ENCODE data around the gene SUSD3. TPM values are rescaled to one million over a fixed set of nuclear protein-coding genes. Genes with fewer than 3 reads are reported as not detected.

SUSD3 gene
- polyA plus RNA-seq, 1 experiment: 1.9 TPM

DNA sequence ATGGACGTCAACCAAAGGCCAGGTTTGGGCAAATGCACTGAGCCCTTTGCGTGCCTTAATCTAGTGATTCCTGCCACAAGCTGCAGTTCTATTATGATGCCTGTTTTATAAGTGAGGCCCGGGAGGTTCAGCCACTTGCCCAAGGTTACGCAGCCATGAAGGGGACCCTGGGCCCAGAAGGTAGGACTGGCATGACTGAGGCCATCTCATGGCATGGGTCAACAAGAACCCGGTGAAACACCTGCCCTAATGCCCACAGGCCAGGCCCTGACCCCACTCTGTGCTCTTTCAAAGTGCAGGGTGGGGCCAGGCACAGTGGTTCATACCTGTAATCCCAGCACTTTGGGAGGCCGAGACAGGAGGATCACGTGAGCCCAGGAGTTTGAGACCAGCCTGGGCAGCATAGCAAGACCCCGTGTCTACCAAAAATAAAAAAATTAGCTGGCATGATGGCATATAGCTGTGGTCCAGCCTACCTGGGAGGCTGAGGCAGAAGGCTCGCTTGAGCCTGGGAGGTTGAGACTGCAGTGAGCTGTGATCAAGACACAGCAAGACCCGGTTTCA lies 66.9 kb downstream of the SUSD3 start:
- ChIA-PET CTCF (interaction anchor here (1.0 kb wide), 1 partner anchor 13 kb away, joined by 3 read pairs; no protein-coding TSS in a partner anchor), POLR2A (no interaction called here)
- DNase-seq (ENCODE audit: low read depth): no peak
- TF ChIP-seq, protein P1, sequence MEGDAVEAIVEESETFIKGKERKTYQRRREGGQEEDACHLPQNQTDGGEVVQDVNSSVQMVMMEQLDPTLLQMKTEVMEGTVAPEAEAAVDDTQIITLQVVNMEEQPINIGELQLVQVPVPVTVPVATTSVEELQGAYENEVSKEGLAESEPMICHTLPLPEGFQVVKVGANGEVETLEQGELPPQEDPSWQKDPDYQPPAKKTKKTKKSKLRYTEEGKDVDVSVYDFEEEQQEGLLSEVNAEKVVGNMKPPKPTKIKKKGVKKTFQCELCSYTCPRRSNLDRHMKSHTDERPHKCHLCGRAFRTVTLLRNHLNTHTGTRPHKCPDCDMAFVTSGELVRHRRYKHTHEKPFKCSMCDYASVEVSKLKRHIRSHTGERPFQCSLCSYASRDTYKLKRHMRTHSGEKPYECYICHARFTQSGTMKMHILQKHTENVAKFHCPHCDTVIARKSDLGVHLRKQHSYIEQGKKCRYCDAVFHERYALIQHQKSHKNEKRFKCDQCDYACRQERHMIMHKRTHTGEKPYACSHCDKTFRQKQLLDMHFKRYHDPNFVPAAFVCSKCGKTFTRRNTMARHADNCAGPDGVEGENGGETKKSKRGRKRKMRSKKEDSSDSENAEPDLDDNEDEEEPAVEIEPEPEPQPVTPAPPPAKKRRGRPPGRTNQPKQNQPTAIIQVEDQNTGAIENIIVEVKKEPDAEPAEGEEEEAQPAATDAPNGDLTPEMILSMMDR (IDR thresholded peaks at IDR 0.05; ENCODE audit: insufficient read depth, low read depth, low read length): no peak
- no peak overlapping the region for H3K4me3 ChIP-seq (ENCODE audit: low read depth, low read length)
- H3K36me3 ChIP-seq (ENCODE audit: control insufficient read depth, insufficient read depth, low read length): peaks cover 14% of the 10 kb centered on the region
- H3K27me3 ChIP-seq (ENCODE audit: control insufficient read depth, insufficient read depth, low read length): no peaks in the 10 kb centered on the region

DNA sequence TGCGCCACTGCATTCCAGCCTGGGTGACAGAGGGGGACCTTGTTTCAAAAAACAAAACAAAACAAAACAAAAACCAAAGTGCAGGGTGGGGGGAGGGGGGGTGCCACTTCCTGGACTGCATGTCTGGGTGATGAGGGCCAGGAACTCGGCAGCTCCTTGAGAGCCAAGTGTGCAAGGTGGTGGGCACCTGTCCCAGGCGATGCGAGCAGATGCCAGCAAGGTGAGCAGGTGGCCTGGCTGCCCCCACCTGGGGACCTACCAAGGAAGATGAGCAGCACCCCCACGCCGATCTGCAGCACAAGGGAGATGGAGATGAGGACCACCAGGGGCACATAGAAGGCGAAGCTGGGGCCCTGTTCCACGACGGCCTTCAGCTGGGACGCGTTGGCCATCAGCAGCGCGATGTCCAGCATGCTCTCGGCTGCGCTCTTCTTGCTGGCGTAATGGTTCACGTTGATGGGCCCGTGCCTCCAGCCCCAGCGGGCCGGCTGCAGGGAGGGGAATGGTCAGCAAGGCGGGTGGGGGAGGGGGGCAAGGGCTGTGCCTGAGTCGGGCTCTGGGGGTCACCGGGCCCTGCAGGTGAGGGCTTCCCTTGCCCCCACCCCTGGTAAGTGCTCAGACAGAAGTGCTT lies 67.8 kb downstream of the SUSD3 start:
- H3K4me3 ChIP-seq (ENCODE audit: low read depth, low read length): no peak overlapping the region
- CTCF ChIA-PET: no interaction called here

DNA sequence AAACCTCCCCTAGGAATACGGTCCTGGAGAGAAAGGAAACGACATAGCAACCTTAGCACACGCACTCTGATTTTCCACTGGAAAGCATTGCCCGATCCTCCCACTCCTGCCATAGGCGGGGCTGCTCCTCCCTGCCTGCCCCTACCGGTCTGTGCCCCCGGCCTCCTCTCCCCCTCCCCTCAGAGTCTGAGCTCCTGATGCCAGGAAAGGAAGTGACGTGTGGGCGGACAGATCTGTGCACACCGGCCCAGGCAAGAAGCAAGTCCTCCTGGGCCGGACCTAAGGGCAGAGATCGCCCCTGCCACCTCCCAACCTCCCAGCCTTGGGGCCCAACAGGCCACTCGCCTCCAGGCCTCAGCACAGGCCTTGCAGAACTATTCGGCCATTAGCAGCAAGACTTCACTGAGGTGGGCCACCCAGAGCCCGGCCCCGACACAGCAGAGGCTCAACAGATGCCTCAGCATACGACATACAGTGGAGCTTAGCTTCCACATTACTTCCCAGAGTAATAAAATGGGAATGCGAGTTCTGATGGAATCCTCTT lies 68.4 kb downstream of the SUSD3 start:
- Histone ChIP-seq H3K27me3 (ENCODE audit: control insufficient read depth, insufficient read depth, low read length) (no peaks in the 10 kb centered on the region), H3K4me3 (ENCODE audit: low read depth, low read length) (no peak overlapping the region), H3K36me3 (ENCODE audit: control insufficient read depth, insufficient read depth, low read length) (peaks cover 11% of the 10 kb centered on the region)
- POLR2A ChIA-PET: no interaction called here
- CTCF ChIA-PET: interaction anchor here (0.9 kb wide), 1 partner anchor 13 kb away, joined by 3 read pairs; no protein-coding TSS in a partner anchor
- TF ChIP-seq, protein P1 (IDR thresholded peaks at IDR 0.05; ENCODE audit: insufficient read depth, low read depth, low read length): no peak
- no peak for DNase-seq (ENCODE audit: low read depth)

More for the DNA sequence above, 67.8 kb downstream of the SUSD3 start:
- Histone ChIP-seq H3K27me3 (ENCODE audit: control insufficient read depth, insufficient read depth, low read length) (no peaks in the 10 kb centered on the region), H3K36me3 (ENCODE audit: control insufficient read depth, insufficient read depth, low read length) (peaks cover 14% of the 10 kb centered on the region)
- TF ChIP-seq, protein P1 (IDR thresholded peaks at IDR 0.05; ENCODE audit: insufficient read depth, low read depth, low read length): no peak
- no peak for DNase-seq (ENCODE audit: low read depth)
- POLR2A ChIA-PET: no interaction called here

DNA sequence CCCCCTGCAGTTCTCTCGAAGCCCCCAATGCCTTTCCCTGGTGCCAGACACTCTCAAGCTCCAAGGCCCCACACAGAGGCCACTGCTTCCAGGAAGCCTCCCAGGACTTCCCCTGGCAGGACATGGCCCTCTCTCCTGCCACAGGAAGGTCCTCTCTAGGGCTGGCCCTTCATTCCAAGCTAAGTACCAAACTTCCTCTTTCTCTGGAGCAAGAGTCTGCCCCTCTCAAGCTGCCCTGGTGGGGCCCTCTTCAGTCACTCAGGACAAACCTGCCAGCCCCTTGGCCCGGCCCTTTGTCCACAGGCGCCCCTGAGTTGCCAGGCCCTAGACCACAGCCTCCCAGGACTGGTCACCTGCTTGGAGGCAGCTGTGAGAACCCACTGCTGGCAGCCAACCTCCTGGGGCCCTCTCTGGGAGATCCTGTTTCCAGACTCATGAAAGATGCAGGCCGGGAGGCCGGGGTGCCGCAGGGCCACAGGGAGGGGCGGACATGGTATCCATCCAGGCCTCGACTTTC lies 69.0 kb downstream of the SUSD3 start:
- H3K4me3 ChIP-seq (ENCODE audit: low read depth, low read length): no peak overlapping the region
- no peaks in the 10 kb centered on the region for H3K27me3 ChIP-seq (ENCODE audit: control insufficient read depth, insufficient read depth, low read length)
- DNase-seq (ENCODE audit: low read depth): no peak
- peaks cover 11% of the 10 kb centered on the region for H3K36me3 ChIP-seq (ENCODE audit: control insufficient read depth, insufficient read depth, low read length)
- ChIA-PET POLR2A (no interaction called here), CTCF (interaction anchor here (0.9 to 3.4 kb wide), 2 partner anchors 13 to 18 kb away, joined by 3 to 20 read pairs; no protein-coding TSS in a partner anchor)
- TF ChIP-seq, protein P1 (IDR thresholded peaks at IDR 0.05; ENCODE audit: insufficient read depth, low read depth, low read length): no peak

DNA sequence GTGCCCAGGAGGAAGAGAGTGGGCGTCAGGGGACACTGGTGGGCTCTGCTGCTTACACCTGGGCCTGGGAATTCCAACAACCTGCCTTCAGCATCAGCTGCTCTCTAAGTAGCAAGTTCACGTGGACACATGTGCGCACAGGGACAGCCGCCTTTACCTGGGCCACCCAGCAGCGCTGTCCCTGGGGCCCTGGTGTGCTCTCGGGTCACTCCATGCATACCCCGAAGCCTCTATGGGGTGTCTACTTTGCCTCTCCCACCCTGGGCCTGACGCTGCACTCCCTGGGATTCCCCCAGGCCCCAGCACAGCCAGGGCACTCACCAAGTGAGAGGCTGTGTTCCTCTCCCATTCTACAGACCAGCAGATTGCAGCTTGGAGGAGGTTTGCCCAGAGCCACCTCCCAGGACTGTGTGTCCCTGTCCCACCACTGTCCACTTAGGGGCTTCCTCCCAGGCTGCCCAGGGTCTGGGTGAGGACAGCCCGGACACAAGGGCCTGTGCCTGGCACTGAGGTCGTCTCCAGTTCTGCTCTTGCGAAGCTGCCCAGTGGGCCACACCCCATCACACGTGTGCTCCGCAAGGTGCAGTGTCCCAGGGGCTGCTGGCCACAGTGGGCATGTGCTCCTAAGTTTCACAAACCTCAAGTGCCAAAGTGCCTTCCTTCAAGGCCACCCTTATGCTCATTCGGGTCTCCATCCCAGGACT lies 69.7 kb downstream of the SUSD3 start:
- POLR2A ChIA-PET: no interaction called here

More for the DNA sequence above, 69.7 kb downstream of the SUSD3 start:
- H3K36me3 ChIP-seq (ENCODE audit: control insufficient read depth, insufficient read depth, low read length): peaks cover 10% of the 10 kb centered on the region
- H3K4me3 ChIP-seq (ENCODE audit: low read depth, low read length): no peak overlapping the region
- no peak for DNase-seq (ENCODE audit: low read depth)
- CTCF ChIA-PET: interaction anchor here (0.9 to 3.4 kb wide), 2 partner anchors 12 to 19 kb away, joined by 3 to 20 read pairs; no protein-coding TSS in a partner anchor
- no peaks in the 10 kb centered on the region for H3K27me3 ChIP-seq (ENCODE audit: control insufficient read depth, insufficient read depth, low read length)
- TF ChIP-seq, protein P1 (IDR thresholded peaks at IDR 0.05; ENCODE audit: insufficient read depth, low read depth, low read length): no peak
